HG03460 (cell line): ENCODE measurements around the gene ACBD6.
A peak's percentile ranks its signal among the peaks of the same experiment; 100 is the strongest.

Source experiments
- ATAC-seq: cut with Tn5 transposase; IDR thresholded peaks from one replicate; pipeline ENCODE4 v1.9.1; 2021; ENCODE audit not compliant: unreplicated experiment

ACBD6 gene

GRCh38 chr1:180380259-180381183 is 121.9 kb downstream of the ACBD6 start:
- ATAC-seq, result no peak

- no peak for ATAC-seq
Measured at GRCh38 chr1:180376800-180377199, 125.6 kb downstream of the ACBD6 start.

- ATAC-seq, result no peak
Measured at GRCh38 chr1:180376253-180376652, 126.1 kb downstream of the ACBD6 start.

DNA sequence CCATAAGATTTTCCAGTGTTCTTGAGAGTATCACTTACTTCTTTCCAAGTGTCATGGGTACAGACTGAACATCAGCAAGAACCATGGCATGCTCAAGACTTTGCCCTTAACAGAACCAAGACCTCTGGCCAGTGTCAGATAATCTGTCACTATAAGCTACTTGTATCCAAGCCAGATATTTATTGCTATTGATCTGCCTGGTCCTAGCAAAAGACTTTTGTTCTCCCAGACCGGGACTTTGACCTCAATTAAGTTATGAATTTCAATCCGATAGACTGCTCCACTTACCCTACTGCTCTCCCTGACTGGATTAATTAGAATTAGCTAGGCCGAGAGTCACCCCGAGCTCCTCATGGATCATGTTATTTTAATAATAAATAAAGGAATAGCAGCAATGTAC is 129.6 kb downstream of the ACBD6 start:
- no peak for ATAC-seq

DNA sequence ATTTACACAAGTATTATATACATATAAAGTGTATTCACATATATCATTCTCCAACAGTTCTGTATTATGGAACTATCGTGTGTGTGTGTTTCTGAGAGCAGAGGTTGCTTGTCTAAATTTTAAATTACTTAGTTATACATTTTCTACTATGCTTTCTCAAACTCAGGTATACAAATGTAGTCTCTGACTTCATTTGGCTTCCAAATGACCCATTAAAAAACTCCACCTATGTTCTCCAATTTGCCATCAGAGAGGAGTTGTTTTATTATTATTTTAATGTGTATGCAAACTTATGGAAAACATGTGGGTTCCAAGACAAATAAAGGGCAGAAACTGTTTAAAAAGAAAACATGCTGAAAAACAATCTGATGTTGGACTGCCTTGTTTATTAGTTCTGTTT is 131.8 kb downstream of the ACBD6 start:
- no peak for ATAC-seq

DNA sequence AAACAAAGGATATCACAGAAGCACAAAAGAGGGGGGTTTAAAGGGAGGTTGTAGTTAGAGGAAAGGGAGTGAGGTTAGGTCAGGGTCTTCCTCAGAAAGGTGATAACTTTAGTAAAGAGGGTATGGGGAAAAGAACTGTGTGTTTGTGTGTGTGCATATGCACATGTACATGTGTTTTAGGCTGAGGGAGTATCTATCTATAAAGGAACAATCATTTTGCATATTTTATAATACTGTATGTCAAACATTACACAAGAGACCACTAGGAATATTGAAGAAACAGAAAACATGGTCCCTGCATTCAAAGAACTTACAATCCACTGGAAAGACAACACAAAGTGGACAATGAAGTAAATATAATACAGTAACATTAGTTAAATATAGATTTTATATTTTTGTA is 132.2 kb downstream of the ACBD6 start:
- no peak for ATAC-seq

DNA sequence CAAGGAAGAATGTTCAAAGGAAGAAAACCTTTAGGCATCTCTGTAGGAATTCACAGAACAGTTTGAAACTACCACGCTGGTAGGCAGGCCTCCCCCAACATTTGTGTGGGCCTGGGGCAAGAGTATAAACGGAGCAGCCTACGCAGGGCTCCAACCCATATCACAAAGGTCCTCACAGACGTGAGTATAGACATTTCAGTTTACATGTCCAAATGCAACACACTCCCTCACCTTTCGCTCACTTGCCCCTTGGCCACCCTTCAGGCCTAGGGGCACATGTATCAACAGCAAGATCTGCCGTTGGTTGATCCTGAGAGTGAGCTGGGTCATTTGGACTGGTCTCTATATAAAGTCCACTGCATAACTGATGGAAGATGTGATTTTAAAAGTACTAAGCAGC is 133.3 kb downstream of the ACBD6 start:
- no peak for ATAC-seq

DNA sequence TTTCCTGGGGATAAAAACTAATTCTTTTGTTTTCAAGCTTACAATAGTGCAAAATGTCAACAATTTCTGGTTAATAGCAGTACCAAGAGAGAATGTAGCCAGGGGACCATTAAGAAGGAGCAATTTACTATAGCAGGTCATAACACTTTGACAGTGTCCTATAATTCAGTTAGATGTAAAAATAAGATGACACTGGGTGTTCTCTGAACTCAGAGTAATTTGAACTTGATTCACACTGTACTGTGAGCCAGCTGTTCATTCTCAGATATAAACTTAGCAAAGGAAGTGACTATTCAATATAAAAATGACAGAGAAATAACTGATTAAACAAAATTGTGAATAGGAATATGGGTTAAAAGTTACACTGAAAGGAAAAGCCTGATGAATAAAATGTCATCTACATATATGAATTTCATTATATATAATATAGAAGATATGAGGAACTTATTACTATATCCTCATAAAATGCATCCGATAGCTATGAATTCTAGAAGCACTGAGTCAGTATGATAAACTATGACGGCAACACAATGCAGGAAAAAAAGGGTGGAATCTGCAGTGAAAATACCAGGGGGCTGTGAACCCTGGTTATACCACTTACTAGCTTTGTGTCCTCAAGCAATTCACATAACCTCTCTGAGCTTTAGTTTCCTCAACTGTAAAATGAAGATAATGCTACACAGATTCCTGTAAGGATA is 135.9 kb downstream of the ACBD6 start:
- no peak for ATAC-seq

DNA sequence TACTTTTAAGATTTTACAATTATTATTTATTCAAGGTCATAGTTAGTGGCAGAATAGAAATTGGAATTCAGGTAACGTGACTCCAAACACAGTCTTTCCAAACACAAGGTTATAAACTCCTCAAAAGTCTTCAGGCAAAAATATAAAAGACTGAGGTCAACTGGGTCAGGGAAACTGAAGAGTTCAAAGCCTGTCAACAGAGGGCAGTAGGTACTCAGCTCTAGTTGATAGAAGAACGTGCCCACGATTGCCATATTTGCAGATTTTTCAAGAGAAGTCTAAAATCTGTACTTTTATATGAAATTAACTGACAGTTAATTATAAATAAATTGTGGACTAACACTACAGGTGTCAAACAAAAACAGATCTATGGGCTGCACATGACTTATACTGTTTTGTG is 137.3 kb downstream of the ACBD6 start:
- no peak for ATAC-seq

GRCh38 chr1:180363246-180363995 is 139.0 kb downstream of the ACBD6 start:
- ATAC-seq, result no peak

GRCh38 chr1:180360333-180361075 is 141.9 kb downstream of the ACBD6 start:
- ATAC-seq, result no peak

GRCh38 chr1:180358649-180359048 is 143.7 kb downstream of the ACBD6 start:
- no peak for ATAC-seq

DNA sequence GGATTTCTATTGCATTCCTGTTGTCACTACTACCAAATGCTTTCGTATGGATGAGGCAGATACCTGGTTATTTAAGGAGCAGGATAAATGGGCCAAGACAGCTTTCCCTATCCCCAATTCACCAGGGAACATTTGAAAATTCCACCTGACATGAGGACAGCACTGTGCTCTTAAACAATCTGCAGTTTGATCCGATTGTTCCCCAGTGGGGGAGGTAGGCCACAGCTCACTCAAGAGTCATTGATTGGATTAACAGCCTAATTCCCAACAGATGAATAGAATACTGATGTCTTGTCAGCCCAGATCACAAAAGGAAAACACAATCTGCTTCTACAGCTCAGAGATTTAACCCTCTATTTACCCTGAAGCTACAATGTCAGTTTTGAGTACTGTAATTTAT is 148.4 kb downstream of the ACBD6 start:
- ATAC-seq, result no peak

- no peak for ATAC-seq
Measured at GRCh38 chr1:180352588-180352987, 149.8 kb downstream of the ACBD6 start.

DNA sequence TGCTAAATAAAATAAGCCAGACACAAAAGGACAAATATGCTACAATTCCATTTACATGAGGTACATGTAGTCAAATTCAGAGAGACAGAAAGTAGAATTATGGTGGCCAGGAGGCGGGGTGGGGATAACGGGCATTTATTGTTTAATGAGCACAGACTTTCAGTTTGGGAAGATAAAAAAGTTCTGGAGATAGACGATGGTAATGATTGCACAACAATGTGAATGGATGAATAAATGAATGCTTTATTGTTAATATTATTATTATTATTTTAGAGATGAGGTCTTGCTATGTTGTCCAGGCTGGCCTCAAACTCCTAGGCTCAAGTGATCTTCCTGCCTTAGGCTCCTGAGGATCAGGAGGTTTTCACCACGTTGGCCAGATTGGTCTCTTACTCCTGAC is 150.4 kb downstream of the ACBD6 start:
- ATAC-seq, result no peak

DNA sequence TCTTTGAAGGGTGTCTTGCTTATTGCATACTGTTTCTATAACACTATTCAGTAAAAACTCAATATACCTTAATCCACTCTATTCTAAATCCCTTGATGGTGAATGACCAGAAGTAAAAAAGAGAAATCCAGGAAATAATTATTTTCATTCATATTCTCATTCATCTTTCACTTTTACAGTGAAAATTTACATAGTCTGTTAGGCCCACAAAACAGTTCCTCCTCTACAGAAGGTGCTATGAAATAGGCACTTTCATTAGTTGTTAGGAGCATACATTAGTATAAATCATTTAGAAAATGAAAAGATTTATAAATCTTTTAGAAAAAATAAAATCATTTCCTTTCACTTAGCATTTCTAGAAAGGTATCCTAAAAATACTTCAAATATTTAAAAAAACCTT is 157.2 kb downstream of the ACBD6 start:
- ATAC-seq, result no peak

DNA sequence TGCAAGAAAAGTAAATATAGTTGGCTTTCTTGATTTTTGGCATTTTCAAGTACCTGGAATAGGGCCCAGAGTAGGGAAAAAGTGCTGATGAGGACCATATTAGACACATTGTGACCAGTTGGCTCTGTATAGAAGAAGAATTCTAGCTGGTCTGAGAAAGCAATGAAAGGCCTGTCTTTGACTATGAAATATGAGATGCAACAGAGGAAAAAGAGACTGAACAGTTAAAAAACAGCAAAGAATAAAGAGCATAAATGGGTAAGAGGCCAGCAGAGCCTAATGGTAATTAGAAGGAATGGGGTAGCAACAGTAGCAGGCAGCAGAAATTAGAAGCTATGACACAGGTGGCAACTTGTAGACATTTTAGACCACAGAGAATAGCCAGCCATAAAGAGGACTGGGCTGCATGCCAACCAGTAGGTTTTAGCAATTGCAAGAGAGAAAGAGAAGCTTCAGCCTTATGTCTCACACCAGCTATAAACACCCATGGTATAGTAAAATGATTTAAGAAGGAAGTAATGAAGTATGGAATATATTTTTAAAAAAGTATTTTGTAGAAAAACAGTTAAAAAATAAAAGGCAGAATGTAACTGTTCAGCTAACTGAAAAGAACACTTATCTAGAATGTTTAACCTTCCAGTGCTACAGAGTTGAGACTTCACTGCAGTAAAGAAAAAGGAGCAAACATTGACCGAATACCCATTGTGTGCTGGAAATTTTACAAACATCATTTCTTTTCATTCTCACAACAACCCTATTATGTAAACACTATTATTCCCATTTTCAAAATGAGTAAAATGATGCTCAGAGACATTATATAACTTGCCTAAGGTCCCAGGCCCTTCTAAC is 158.2 kb downstream of the ACBD6 start:
- ATAC-seq, result peak; percentile 73

DNA sequence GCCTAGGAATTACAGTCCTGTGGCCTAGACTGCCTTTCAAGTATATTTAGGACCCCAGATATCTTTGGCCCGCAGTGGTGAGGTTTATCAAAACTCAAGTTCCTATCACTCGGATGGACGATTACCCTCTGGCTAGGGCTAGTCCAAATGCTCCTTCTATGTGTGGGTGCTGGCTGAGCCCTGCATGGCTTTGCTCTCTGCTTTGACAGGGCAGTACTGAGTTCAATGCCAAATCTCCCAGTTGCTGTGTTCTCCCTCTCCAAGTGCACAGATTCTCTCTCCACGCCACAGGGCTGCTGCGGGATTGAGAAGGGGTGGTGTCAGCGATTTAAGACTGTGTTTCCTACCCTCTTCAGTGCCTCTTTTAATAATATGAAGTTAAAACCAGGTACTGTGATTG is 175.3 kb downstream of the ACBD6 start:
- ATAC-seq, result no peak

DNA sequence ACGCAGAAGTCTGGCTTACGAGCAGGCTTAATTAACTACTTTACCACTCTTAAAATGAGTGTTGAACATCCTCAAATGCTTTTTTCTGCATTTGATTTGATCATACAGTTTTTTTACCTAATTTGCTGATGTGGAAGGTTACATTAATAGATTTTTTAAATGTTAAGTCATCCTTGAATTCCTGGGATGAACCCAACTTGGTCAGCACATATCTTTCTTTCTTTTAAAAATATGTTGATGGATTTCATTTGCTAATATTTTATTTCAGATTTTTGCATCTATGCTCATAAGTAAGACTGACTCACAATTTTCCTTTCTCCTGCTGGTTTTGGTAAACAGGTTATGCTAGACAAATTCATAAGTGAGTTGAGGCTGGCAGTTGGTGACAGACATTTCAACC is 189.5 kb downstream of the ACBD6 start:
- no peak for ATAC-seq
